GM18519 (cell line): Measurements from ENCODE around the gene APOBEC3H.

Experiments used
- ATAC-seq: cut with Tn5 transposase; IDR thresholded peaks from one replicate; pipeline ENCODE4 v1.9.1; 2021; ENCODE audit warnings: mild to moderate bottlenecking, moderate library complexity; ENCODE audit not compliant: unreplicated experiment, low FRiP score

APOBEC3H gene

DNA sequence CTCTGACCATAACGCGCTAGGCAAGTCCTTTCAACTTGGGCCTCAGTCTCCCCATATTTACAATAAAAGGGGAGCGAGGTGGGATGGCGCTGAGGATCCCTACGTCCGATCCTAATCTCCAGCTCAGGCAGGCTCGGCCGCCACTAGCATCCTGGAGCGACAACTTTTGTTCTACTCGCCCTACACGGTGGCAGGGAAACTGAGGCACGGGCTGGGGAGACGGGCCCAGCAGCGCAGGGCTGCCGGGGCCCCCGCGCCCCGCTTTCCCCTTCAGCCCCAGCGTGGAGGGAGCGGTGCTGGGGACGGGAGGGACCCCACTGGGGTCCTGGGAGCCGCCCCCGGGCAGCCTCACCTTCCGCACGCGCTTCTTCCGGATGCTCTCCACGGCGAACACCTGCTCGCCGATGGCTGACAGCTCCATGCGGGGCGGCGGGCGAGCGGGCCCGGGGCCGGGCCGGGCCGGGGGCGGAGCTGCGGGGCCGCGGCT, 55.0 kb downstream of the APOBEC3H start:
- ATAC-seq = no peak

DNA sequence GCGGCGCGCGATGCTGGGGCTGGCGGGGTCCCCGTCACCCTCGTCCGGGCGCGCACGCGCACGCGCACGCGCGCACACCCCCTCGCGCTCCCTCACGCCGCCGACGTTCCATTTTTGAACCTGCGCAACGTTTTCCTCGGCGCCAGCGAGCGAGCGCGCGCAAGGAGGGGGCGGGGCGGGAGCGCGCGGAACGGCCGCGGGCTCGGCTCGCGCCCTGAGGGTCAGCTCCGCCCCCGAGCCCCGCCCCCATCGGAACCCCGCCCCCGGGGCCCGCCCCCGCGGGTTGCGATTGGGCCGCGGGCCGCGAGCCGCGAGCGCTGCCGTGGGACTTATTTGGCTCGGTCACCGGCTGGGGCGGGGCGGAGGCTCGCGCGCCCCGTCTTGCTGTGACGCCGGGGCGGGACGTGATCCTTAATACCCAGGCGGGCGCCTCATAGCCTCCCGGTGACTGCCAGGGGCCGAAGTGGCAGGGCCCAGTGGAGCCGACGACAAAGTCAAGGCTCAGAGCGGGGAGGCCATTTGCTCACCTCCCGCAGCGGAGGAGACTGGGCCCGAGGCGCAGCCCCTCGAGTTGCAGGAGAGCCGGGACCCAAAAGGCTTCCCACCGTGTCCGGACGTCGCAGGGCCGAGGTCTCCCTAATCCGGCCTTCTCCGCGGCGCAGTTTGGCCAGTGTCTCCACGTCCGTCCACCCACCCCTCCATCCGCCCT, 55.6 kb downstream of the APOBEC3H start, which contains the start of gene CBX7:
Gene CBX7, minus strand, starts transcription at position 170 of the 709 bp plus-strand sequence. CDS start 236 bp downstream, outside the sequence.
- no peak for ATAC-seq

DNA sequence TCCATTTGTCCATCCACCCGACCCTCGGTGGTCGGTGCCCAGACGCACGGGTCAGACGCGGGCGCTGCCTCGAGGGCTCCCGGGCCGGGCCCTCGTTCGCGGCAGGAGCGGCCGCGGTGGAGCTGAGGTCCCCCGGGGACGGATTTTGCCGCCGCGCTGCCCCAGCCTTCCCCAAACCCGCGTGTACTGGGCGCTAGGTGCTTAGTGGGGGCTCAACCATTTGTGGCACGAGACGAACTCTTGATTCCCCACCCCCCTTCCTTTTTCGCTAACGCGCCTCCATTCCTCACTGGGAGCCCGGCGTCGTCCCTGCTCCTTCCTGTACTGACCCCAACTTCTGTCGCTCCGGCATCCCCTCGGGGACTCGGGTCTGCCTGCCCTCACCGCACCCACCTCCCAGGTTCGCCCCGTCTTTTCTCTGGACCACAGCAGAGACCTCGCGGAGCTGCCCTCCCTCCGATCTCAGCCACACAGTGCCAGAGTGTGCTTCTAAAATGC, 56.2 kb downstream of the APOBEC3H start:
- ATAC-seq = no peak
